GM21619 (cell line): ENCODE measurements around the gene MGST1.
"Not testable (repeated sequence)": the region's sequence is repeated elsewhere in the genome, so short reads cannot be mapped to it uniquely, and the experiment has no call there.

Experiments
- ATAC-seq: cut with Tn5 transposase; IDR thresholded peaks from one replicate; pipeline ENCODE4 v1.9.1; 2021; ENCODE audit not compliant: unreplicated experiment

Gene MGST1

GRCh38 chr12:16350682-16351081 is 3.2 kb downstream of the MGST1 start:
- no peak for ATAC-seq

- no peak for ATAC-seq
These were observed 5.0 kb downstream of the MGST1 start for GRCh38 chr12:16352481-16352880.

GRCh38 chr12:16358878-16359277 is 11.4 kb downstream of the MGST1 start:
- no peak for ATAC-seq

- no peak for ATAC-seq
These were observed 12.4 kb downstream of the MGST1 start for GRCh38 chr12:16359512-16360491.

- no peak for ATAC-seq
These were observed 13.8 kb downstream of the MGST1 start for GRCh38 chr12:16361142-16361783.

- ATAC-seq: no peak
These were observed 15.1 kb downstream of the MGST1 start for GRCh38 chr12:16362550-16362949.

- ATAC-seq: no peak
These were observed 21.7 kb downstream of the MGST1 start for GRCh38 chr12:16369156-16369555.

GRCh38 chr12:16370096-16370495 is 22.7 kb downstream of the MGST1 start:
- ATAC-seq: no peak

GRCh38 chr12:16382652-16383312 is 35.3 kb downstream of the MGST1 start:
- not testable (repeated sequence) for ATAC-seq

GRCh38 chr12:16384732-16385131 is 37.3 kb downstream of the MGST1 start:
- ATAC-seq: no peak

GRCh38 chr12:16385782-16386646 is 38.6 kb downstream of the MGST1 start:
- no peak for ATAC-seq

GRCh38 chr12:16387919-16388318 is 40.5 kb downstream of the MGST1 start:
- no peak for ATAC-seq

- ATAC-seq: no peak
These were observed 42.1 kb downstream of the MGST1 start for GRCh38 chr12:16389594-16389993.

- ATAC-seq: no peak
These were observed 45.5 kb downstream of the MGST1 start for GRCh38 chr12:16392846-16393535.

GRCh38 chr12:16399101-16399500 is 51.7 kb downstream of the MGST1 start:
- ATAC-seq: no peak

GRCh38 chr12:16401835-16402234 is 54.4 kb downstream of the MGST1 start:
- not testable (repeated sequence) for ATAC-seq

- ATAC-seq: no peak
These were observed 59.9 kb downstream of the MGST1 start for GRCh38 chr12:16407346-16407745.
